ENCODE results near the gene ZNF324. TPM values are rescaled to one million over a fixed set of nuclear protein-coding genes. Genes with fewer than 3 reads are reported as not detected.
"Not testable (repeated sequence)": the region's sequence is repeated elsewhere in the genome, so short reads cannot be mapped to it uniquely, and the experiment has no call there.

ZNF324 gene
- total and polyA plus RNA-seq, 4 donors, result 4.6 to 13.9 (median 8.9) TPM

GRCh38 chr19:58434217-58434616, 32.7 kb upstream of the ZNF324 start:
- ATAC-seq (ENCODE audit: insufficient read depth, low FRiP score) (no peak), DNase-seq (no peak)
- 99% methylated on average over 2 of the region's 2 CpGs for WGBS, 2 donors
- peaks cover 0 to 2% (median 0%) of the 10 kb centered on the region in 5 donors for H3K4me1 ChIP-seq (ENCODE audit: control insufficient read depth in 5 of 5, insufficient read depth in 5 of 5, low read length in 5 of 5)
- H3K9me3 ChIP-seq (ENCODE audit: control insufficient read depth in 4 of 4, insufficient read depth in 3 of 4, low read length in 3 of 4), result peaks cover 25 to 84% (median 63%) of the 10 kb centered on the region in 4 donors
- no peak overlapping the region for H3K27ac ChIP-seq (ENCODE audit: low read depth in 1 of 2, low read length in 1 of 2)
- no peak overlapping the region for H3K4me3 ChIP-seq
- no peak overlapping the region for H3K9ac ChIP-seq (ENCODE audit: insufficient read depth in 1 of 2, low read length in 2 of 2)
- TF ChIP-seq CTCF (IDR thresholded peaks at IDR 0.05; ENCODE audit: control extremely low read depth, extremely low read depth), result no peak
- H3K36me3 ChIP-seq (ENCODE audit: control insufficient read depth in 4 of 4, insufficient read depth in 4 of 4, low read length in 4 of 4), result peaks cover 29 to 72% (median 52%) of the 10 kb centered on the region in 4 donors
- no peaks in the 10 kb centered on the region for H3K27me3 ChIP-seq (ENCODE audit: control insufficient read depth in 3 of 3, insufficient read depth in 3 of 3, low read length in 2 of 3)

- peaks cover 0 to 13% (median 0%) of the 10 kb centered on the region in 5 donors for H3K4me1 ChIP-seq (ENCODE audit: control insufficient read depth in 5 of 5, insufficient read depth in 5 of 5, low read length in 5 of 5)
- H3K9ac ChIP-seq (ENCODE audit: insufficient read depth in 1 of 2, low read length in 2 of 2), result peak within 1 kb of the TSS; percentile 48 to 83
- peaks cover 0 to 35% (median 21%) of the 10 kb centered on the region in 4 donors for H3K9me3 ChIP-seq (ENCODE audit: control insufficient read depth in 4 of 4, insufficient read depth in 3 of 4, low read length in 3 of 4)
- whole genome bisulfite sequencing, 2 donors, result 6 to 8% methylated on average over 59 of the region's 59 CpGs
- peak within 1 kb of the TSS; percentile 87 for H3K4me3 ChIP-seq
- no peak for TF ChIP-seq CTCF (IDR thresholded peaks at IDR 0.05; ENCODE audit: control extremely low read depth, extremely low read depth)
- H3K36me3 ChIP-seq (ENCODE audit: control insufficient read depth in 4 of 4, insufficient read depth in 4 of 4, low read length in 4 of 4), result peaks cover 8 to 32% (median 22%) of the 10 kb centered on the region in 4 donors
- peaks cover 0 to 5% (median 2%) of the 10 kb centered on the region in 3 donors for H3K27me3 ChIP-seq (ENCODE audit: control insufficient read depth in 3 of 3, insufficient read depth in 3 of 3, low read length in 2 of 3)
- peak within 1 kb of the TSS; percentile 46 to 91 for H3K27ac ChIP-seq (ENCODE audit: low read depth in 1 of 2, low read length in 1 of 2)
- ATAC-seq (ENCODE audit: insufficient read depth, low FRiP score) (peak; percentile 95), DNase-seq (peak; percentile 99 to 100 (median 100))
Observed at GRCh38 chr19:58439576-58440554, 27.0 kb upstream of the ZNF324 start, which contains the start of gene ZNF132. Gene ZNF132, minus strand, starts transcription at chr19:58440153. Its CDS starts 332 bp downstream, at chr19:58439821.

- H3K9me3 ChIP-seq (ENCODE audit: control insufficient read depth in 4 of 4, insufficient read depth in 3 of 4, low read length in 3 of 4), result peaks cover 0 to 28% (median 16%) of the 10 kb centered on the region in 4 donors
- no peak for TF ChIP-seq CTCF (IDR thresholded peaks at IDR 0.05; ENCODE audit: control extremely low read depth, extremely low read depth)
- DNase-seq (peak in 1 of 3 donors; percentile 16), ATAC-seq (ENCODE audit: insufficient read depth, low FRiP score) (no peak)
- H3K4me1 ChIP-seq (ENCODE audit: control insufficient read depth in 5 of 5, insufficient read depth in 5 of 5, low read length in 5 of 5), result peaks cover 0 to 13% (median 0%) of the 10 kb centered on the region in 5 donors
- H3K4me3 ChIP-seq, result peak overlapping the region; percentile 38
- WGBS, 2 donors, result 13 to 18% methylated on average over 31 of the region's 31 CpGs
- H3K9ac ChIP-seq (ENCODE audit: insufficient read depth in 1 of 2, low read length in 2 of 2), result no peak overlapping the region
- H3K27me3 ChIP-seq (ENCODE audit: control insufficient read depth in 3 of 3, insufficient read depth in 3 of 3, low read length in 2 of 3), result peaks cover 0 to 5% (median 2%) of the 10 kb centered on the region in 3 donors
- H3K27ac ChIP-seq (ENCODE audit: low read depth in 1 of 2, low read length in 1 of 2), result peak overlapping the region; percentile 46 to 91
- H3K36me3 ChIP-seq (ENCODE audit: control insufficient read depth in 4 of 4, insufficient read depth in 4 of 4, low read length in 4 of 4), result peaks cover 4 to 26% (median 16%) of the 10 kb centered on the region in 4 donors
Observed at GRCh38 chr19:58440556-58440955, 26.3 kb upstream of the ZNF324 start.

GRCh38 chr19:58442986-58443385, 23.9 kb upstream of the ZNF324 start:
- H3K27me3 ChIP-seq (ENCODE audit: control insufficient read depth in 3 of 3, insufficient read depth in 3 of 3, low read length in 2 of 3); DNase-seq; H3K36me3 ChIP-seq (ENCODE audit: control insufficient read depth in 4 of 4, insufficient read depth in 4 of 4, low read length in 4 of 4); H3K9me3 ChIP-seq (ENCODE audit: control insufficient read depth in 4 of 4, insufficient read depth in 3 of 4, low read length in 3 of 4); ATAC-seq (ENCODE audit: insufficient read depth, low FRiP score); H3K4me3 ChIP-seq; H3K27ac ChIP-seq (ENCODE audit: low read depth in 1 of 2, low read length in 1 of 2); H3K9ac ChIP-seq (ENCODE audit: insufficient read depth in 1 of 2, low read length in 2 of 2): not testable (repeated sequence)
- H3K4me1 ChIP-seq (ENCODE audit: control insufficient read depth in 5 of 5, insufficient read depth in 5 of 5, low read length in 5 of 5), result peaks cover 0 to 13% (median 0%) of the 10 kb centered on the region in 5 donors
- WGBS, 2 donors, result 88 to 95% methylated on average over 7 of the region's 7 CpGs

- H3K4me1 ChIP-seq (ENCODE audit: control insufficient read depth in 5 of 5, insufficient read depth in 5 of 5, low read length in 5 of 5); H3K36me3 ChIP-seq (ENCODE audit: control insufficient read depth in 4 of 4, insufficient read depth in 4 of 4, low read length in 4 of 4); H3K27me3 ChIP-seq (ENCODE audit: control insufficient read depth in 3 of 3, insufficient read depth in 3 of 3, low read length in 2 of 3); H3K27ac ChIP-seq (ENCODE audit: low read depth in 1 of 2, low read length in 1 of 2); DNase-seq; ATAC-seq (ENCODE audit: insufficient read depth, low FRiP score); H3K9ac ChIP-seq (ENCODE audit: insufficient read depth in 1 of 2, low read length in 2 of 2); H3K9me3 ChIP-seq (ENCODE audit: control insufficient read depth in 4 of 4, insufficient read depth in 3 of 4, low read length in 3 of 4); H3K4me3 ChIP-seq: not testable (repeated sequence)
- 75 to 85% methylated on average over 3 of the region's 3 CpGs for WGBS, 2 donors
Observed at GRCh38 chr19:58448860-58449259, 18.0 kb upstream of the ZNF324 start.

All from lung (tissue), 12 donors.